ENCODE results near the gene NSRP1.

NSRP1 gene

GRCh38 chr17:30116661-30117551 lies at the start of gene NSRP1:
TSS of gene NSRP1 (plus strand) at chr17:30116816. CDS start at chr17:30116844, 28 bp downstream.
- peak; percentile 91 for DNase-seq (ENCODE audit: low spot score)
- in situ Hi-C loops (cut with MboI; ENCODE audit: low sequenced_read_pairs, unreplicated experiment) = loop anchor here (25.0 kb wide), 1 partner anchor 595 kb away; no protein-coding TSS in a partner anchor
- no peak for TF ChIP-seq CTCF (IDR thresholded peaks at IDR 0.05; ENCODE audit: borderline replicate concordance, control extremely low read depth, extremely low read depth, insufficient read depth, missing control alignments)

GRCh38 chr17:30068465-30068864 lies 48.2 kb upstream of the NSRP1 start:
- in situ Hi-C loops (cut with MboI; ENCODE audit: low sequenced_read_pairs, unreplicated experiment) = no loop called here
- no peak for DNase-seq (ENCODE audit: low spot score)
- TF ChIP-seq CTCF (IDR thresholded peaks at IDR 0.05; ENCODE audit: borderline replicate concordance, control extremely low read depth, extremely low read depth, insufficient read depth, missing control alignments) = no peak

GRCh38 chr17:30074254-30074653 lies 42.4 kb upstream of the NSRP1 start:
- no peak for TF ChIP-seq CTCF (IDR thresholded peaks at IDR 0.05; ENCODE audit: borderline replicate concordance, control extremely low read depth, extremely low read depth, insufficient read depth, missing control alignments)
- in situ Hi-C loops (cut with MboI; ENCODE audit: low sequenced_read_pairs, unreplicated experiment) = no loop called here
- DNase-seq (ENCODE audit: low spot score) = no peak

GRCh38 chr17:30074730-30075129 lies 41.9 kb upstream of the NSRP1 start:
- in situ Hi-C loops (cut with MboI; ENCODE audit: low sequenced_read_pairs, unreplicated experiment) = no loop called here
- no peak for TF ChIP-seq CTCF (IDR thresholded peaks at IDR 0.05; ENCODE audit: borderline replicate concordance, control extremely low read depth, extremely low read depth, insufficient read depth, missing control alignments)
- DNase-seq (ENCODE audit: low spot score) = no peak

GRCh38 chr17:30082773-30083172 lies 33.8 kb upstream of the NSRP1 start:
- TF ChIP-seq CTCF (IDR thresholded peaks at IDR 0.05; ENCODE audit: borderline replicate concordance, control extremely low read depth, extremely low read depth, insufficient read depth, missing control alignments) = no peak
- in situ Hi-C loops (cut with MboI; ENCODE audit: low sequenced_read_pairs, unreplicated experiment) = loop anchor here (10.0 kb wide), 1 partner anchor 268 kb away; no protein-coding TSS in a partner anchor

GRCh38 chr17:30084788-30085187 lies 31.8 kb upstream of the NSRP1 start:
- DNase-seq (ENCODE audit: low spot score) = no peak
- no peak for TF ChIP-seq CTCF (IDR thresholded peaks at IDR 0.05; ENCODE audit: borderline replicate concordance, control extremely low read depth, extremely low read depth, insufficient read depth, missing control alignments)
- in situ Hi-C loops (cut with MboI; ENCODE audit: low sequenced_read_pairs, unreplicated experiment) = loop anchor here (10.0 kb wide), 1 partner anchor 270 kb away; no protein-coding TSS in a partner anchor

More at GRCh38 chr17:30082773-30083172, 33.8 kb upstream of the NSRP1 start:
- no peak for DNase-seq (ENCODE audit: low spot score)
